Measurements from ENCODE around the gene CYP26B1. TPM values are rescaled to one million over a fixed set of nuclear protein-coding genes. Genes with fewer than 3 reads are reported as not detected.

CYP26B1 gene
- total RNA-seq, 1 experiment from 2014 or later = 1.3 TPM

DNA sequence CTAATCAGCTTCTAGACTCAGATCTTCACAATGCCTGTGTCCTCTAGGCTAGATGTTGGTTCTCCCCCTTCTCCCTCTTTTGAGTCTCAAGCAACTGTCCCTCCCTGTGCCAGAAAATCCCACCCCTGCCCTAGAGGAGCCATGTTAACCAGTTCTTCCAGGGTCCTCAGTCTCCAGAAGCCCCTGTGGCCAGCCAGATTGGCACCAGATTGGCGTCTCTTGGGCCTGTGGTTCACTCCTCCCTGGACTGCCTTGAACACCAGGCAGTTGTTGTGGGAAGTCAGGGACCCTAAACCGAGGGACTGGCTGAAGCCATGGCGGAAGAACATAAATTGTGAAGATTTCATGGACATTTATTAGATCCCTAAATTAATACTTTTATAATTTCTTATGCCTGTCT, 36.6 kb downstream of the CYP26B1 start:
- H3F3A ChIP-seq (ENCODE audit: insufficient read depth, low read depth) = peaks cover 5% of the 10 kb centered on the region; the same call in 1 of the 2 replicates
- H3K4me3 ChIP-seq = no peak overlapping the region
- no peak overlapping the region for H3K4me2 ChIP-seq
- POLR2A ChIA-PET (ENCODE audit: unreplicated experiment) = no interaction called here
- no peaks in the 10 kb centered on the region for H3K9me2 ChIP-seq (ENCODE audit: insufficient read depth)
- CTCF ChIA-PET = no interaction called here
- H3K27ac ChIP-seq = no peak overlapping the region
- no peaks in the 10 kb centered on the region for H3K27me3 ChIP-seq (ENCODE audit: insufficient read depth, low read depth)
- no peaks in the 10 kb centered on the region for H4K20me1 ChIP-seq (ENCODE audit: insufficient read depth)
- DNase-seq = no peak
- BruUV-seq (replicated peaks) = no TSS peak
- intact Hi-C loops (cut with micrococcal nuclease; ENCODE audit: unreplicated experiment) = loop anchor here (10.0 kb wide), 1 partner anchor 366 kb away; no protein-coding TSS in a partner anchor
- no peak overlapping the region for H2AFZ ChIP-seq
- H3K9me3 ChIP-seq (ENCODE audit: insufficient read depth, low read depth) = no peaks in the 10 kb centered on the region; the same call in 1 of the 2 replicates
- no peaks in the 10 kb centered on the region for H3K36me3 ChIP-seq (ENCODE audit: low read depth)
- TF ChIP-seq, protein P1, sequence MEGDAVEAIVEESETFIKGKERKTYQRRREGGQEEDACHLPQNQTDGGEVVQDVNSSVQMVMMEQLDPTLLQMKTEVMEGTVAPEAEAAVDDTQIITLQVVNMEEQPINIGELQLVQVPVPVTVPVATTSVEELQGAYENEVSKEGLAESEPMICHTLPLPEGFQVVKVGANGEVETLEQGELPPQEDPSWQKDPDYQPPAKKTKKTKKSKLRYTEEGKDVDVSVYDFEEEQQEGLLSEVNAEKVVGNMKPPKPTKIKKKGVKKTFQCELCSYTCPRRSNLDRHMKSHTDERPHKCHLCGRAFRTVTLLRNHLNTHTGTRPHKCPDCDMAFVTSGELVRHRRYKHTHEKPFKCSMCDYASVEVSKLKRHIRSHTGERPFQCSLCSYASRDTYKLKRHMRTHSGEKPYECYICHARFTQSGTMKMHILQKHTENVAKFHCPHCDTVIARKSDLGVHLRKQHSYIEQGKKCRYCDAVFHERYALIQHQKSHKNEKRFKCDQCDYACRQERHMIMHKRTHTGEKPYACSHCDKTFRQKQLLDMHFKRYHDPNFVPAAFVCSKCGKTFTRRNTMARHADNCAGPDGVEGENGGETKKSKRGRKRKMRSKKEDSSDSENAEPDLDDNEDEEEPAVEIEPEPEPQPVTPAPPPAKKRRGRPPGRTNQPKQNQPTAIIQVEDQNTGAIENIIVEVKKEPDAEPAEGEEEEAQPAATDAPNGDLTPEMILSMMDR (conservative IDR thresholded peaks at IDR 0.05) = no peak
- no peak for TF ChIP-seq EZH2 (IDR thresholded peaks at IDR 0.05; ENCODE audit: low read depth)
- peaks cover 32% of the 10 kb centered on the region for H3K4me1 ChIP-seq (replicated peaks; ENCODE audit: insufficient read depth)
- no peaks in the 10 kb centered on the region for H3K79me2 ChIP-seq (ENCODE audit: low read depth)

DNA sequence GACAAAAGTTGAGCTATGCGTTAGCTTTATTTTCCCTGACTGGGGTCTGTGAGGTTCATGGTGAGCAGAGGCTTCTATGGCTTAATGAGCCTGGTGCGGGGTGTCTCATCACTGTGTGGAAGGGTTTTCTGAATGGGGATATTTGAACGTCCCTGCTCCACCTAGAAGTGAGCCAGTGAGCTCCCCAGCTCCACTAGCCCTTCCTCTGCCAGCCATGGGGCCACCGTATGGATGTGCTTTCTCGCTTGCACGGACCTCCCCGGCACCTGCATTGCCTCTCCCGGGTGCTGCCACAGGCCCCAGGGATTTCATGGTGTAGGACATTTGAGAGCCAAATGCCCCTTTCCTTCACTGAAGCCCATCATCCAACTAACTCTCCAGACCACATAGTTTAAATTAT, 37.8 kb downstream of the CYP26B1 start:
- Histone ChIP-seq H4K20me1 (ENCODE audit: insufficient read depth) (no peaks in the 10 kb centered on the region), H3K9me2 (ENCODE audit: insufficient read depth) (no peaks in the 10 kb centered on the region), H3K4me3 (no peak overlapping the region), H3K27ac (no peak overlapping the region), H3K4me1 (replicated peaks; ENCODE audit: insufficient read depth) (peaks cover 23% of the 10 kb centered on the region), H3K79me2 (ENCODE audit: low read depth) (no peaks in the 10 kb centered on the region), H3K4me2 (no peak overlapping the region), H2AFZ (no peak overlapping the region), H3K36me3 (ENCODE audit: low read depth) (no peaks in the 10 kb centered on the region), H3K9me3 (ENCODE audit: insufficient read depth, low read depth) (no peaks in the 10 kb centered on the region; the same call in 1 of the 2 replicates), H3K27me3 (ENCODE audit: insufficient read depth, low read depth) (no peaks in the 10 kb centered on the region), H3F3A (ENCODE audit: insufficient read depth, low read depth) (no peaks in the 10 kb centered on the region; the same call in 1 of the 2 replicates)
- CTCF ChIA-PET = no interaction called here
- POLR2A ChIA-PET (ENCODE audit: unreplicated experiment) = no interaction called here
- TF ChIP-seq, protein P1 (conservative IDR thresholded peaks at IDR 0.05) = no peak
- no peak for TF ChIP-seq EZH2 (IDR thresholded peaks at IDR 0.05; ENCODE audit: low read depth)
- intact Hi-C loops (cut with micrococcal nuclease; ENCODE audit: unreplicated experiment) = loop anchor here (10.0 kb wide), 1 partner anchor 365 kb away; no protein-coding TSS in a partner anchor
- BruUV-seq (replicated peaks) = no TSS peak
- no peak for DNase-seq

DNA sequence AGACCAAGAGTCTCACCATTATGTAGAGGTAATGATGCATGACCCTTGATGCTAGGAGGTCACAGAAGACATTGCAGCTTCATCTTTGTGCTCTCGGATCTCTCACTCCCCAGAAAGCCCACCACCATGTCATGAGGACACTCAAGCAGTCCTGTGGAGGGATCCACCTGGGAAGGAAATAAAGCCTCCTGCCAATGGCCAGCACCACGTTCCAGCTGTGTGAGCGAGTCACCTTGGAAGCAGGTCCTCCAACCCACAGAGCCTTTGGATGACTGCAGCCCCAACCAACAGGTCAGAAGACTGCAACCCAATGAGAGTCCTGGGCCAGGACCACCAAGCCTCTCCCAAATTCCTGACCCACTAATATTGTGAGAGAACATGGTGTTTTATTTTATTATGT, 38.4 kb downstream of the CYP26B1 start:
- Histone ChIP-seq H4K20me1 (ENCODE audit: insufficient read depth) (no peaks in the 10 kb centered on the region), H3K4me3 (no peak overlapping the region), H3K4me1 (replicated peaks; ENCODE audit: insufficient read depth) (peaks cover 17% of the 10 kb centered on the region), H3F3A (ENCODE audit: insufficient read depth, low read depth) (no peaks in the 10 kb centered on the region), H3K36me3 (ENCODE audit: low read depth) (no peaks in the 10 kb centered on the region), H3K4me2 (no peak overlapping the region), H3K27ac (no peak overlapping the region), H3K9me3 (ENCODE audit: insufficient read depth, low read depth) (no peaks in the 10 kb centered on the region; the same call in 1 of the 2 replicates), H3K9me2 (ENCODE audit: insufficient read depth) (no peaks in the 10 kb centered on the region), H3K79me2 (ENCODE audit: low read depth) (no peaks in the 10 kb centered on the region), H3K27me3 (ENCODE audit: insufficient read depth, low read depth) (no peaks in the 10 kb centered on the region), H2AFZ (no peak overlapping the region)
- POLR2A ChIA-PET (ENCODE audit: unreplicated experiment) = no interaction called here
- BruUV-seq (replicated peaks) = no TSS peak
- CTCF ChIA-PET = no interaction called here
- TF ChIP-seq, protein P1 (conservative IDR thresholded peaks at IDR 0.05) = no peak
- TF ChIP-seq EZH2 (IDR thresholded peaks at IDR 0.05; ENCODE audit: low read depth) = no peak
- no peak for DNase-seq
- intact Hi-C loops (cut with micrococcal nuclease; ENCODE audit: unreplicated experiment) = no loop called here
